Right lobe of liver (tissue), 4 donors: Measurements from ENCODE around the gene RGS3.

ENCODE experiments used
- POLR2A ChIP-seq: fragments of 450-650 bp; IDR thresholded peaks from one replicate; pipeline ENCODE4 v1.6.1; 2017; ENCODE audit warnings: antibody characterized with exemption, mild to moderate bottlenecking
- TF ChIP-seq, protein P1 (sequence below), 4 donors: fragments of 200-600 bp in 3 of 4; fragments of 450-650 bp in 1 of 4; IDR thresholded peaks; one replicate each; pipeline versions ENCODE4 v1.5.1 to v1.8.0; 2016 to 2022; ENCODE audit warnings: antibody characterized with exemption in 4 of 4, mild to moderate bottlenecking in 2 of 4
- donor health status: DM: no; HTN: no; CAD: no.
- donor health status: DM: no; HTN: no; CAD: no.
- donor health status: DM: no; HTN: yes; CAD: no.

GRCh38 chr9:113485761-113486115, 22.2 kb downstream of the RGS3 start:
- TF ChIP-seq, protein P1, sequence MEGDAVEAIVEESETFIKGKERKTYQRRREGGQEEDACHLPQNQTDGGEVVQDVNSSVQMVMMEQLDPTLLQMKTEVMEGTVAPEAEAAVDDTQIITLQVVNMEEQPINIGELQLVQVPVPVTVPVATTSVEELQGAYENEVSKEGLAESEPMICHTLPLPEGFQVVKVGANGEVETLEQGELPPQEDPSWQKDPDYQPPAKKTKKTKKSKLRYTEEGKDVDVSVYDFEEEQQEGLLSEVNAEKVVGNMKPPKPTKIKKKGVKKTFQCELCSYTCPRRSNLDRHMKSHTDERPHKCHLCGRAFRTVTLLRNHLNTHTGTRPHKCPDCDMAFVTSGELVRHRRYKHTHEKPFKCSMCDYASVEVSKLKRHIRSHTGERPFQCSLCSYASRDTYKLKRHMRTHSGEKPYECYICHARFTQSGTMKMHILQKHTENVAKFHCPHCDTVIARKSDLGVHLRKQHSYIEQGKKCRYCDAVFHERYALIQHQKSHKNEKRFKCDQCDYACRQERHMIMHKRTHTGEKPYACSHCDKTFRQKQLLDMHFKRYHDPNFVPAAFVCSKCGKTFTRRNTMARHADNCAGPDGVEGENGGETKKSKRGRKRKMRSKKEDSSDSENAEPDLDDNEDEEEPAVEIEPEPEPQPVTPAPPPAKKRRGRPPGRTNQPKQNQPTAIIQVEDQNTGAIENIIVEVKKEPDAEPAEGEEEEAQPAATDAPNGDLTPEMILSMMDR (IDR thresholded peaks at IDR 0.05): no peak
- no peak for TF ChIP-seq POLR2A
